Transverse colon (tissue), 4 donors: Measurements from ENCODE around the gene NEK3. TPM values are rescaled to one million over a fixed set of nuclear protein-coding genes. Genes with fewer than 3 reads are reported as not detected.
A peak's percentile ranks its signal among the peaks of the same experiment; 100 is the strongest.

Experiments
- DNase-seq: peaks from one replicate; pipeline ENCODE4 v3.0.0-alpha.2; 2019
- H3K27ac ChIP-seq, 4 donors: fragments of 200-600 bp; sonication (generic); 2 replicates each; pipeline ENCODE4 v1.5.1; 2016 to 2018; ENCODE audit warnings: inconsistent platforms in 4 of 4
- H3K27me3 ChIP-seq: fragments of 200-600 bp; sonication (generic); 2 replicates; pipeline ENCODE4 v1.5.1; 2017; ENCODE audit warnings: inconsistent platforms
- H3K36me3 ChIP-seq, 4 donors: fragments of 200-600 bp; sonication (generic); 2 replicates each; pipeline ENCODE4 v1.5.1; 2017 to 2019; ENCODE audit warnings: inconsistent platforms in 4 of 4
- H3K4me1 ChIP-seq, 4 donors: fragments of 200-600 bp; sonication (generic); 2 replicates each; pipeline ENCODE4 v1.5.1; 2017 to 2020; ENCODE audit warnings: inconsistent platforms in 4 of 4
- H3K4me3 ChIP-seq, 4 donors: fragments of 200-600 bp; sonication (generic); 1 replicate in 1 of 4; 2 replicates in 3 of 4; pipeline versions ENCODE4 v1.5.1 to v1.6.1; 2017 to 2019; ENCODE audit warnings: inconsistent platforms in 4 of 4
- H3K9me3 ChIP-seq, 2 donors: fragments of 200-600 bp; sonication (generic); 2 replicates each; pipeline ENCODE4 v1.5.1; 2017 to 2019; ENCODE audit warnings: inconsistent platforms in 2 of 2
- CTCF ChIP-seq, 5 experiments: fragments of 200-600 bp in 3 of 5; fragments of 450-650 bp in 2 of 5; sonication (generic) in 3 of 5; IDR thresholded peaks; 1 replicate in 2 of 5; 2 replicates in 3 of 5; pipeline ENCODE4 v1.5.1; 2016 to 2017; ENCODE audit warnings: antibody characterized with exemption in 5 of 5, inconsistent platforms in 3 of 5, mild to moderate bottlenecking in 2 of 5, moderate library complexity in 1 of 5
- EP300 ChIP-seq: sonication (generic); formaldehyde crosslinking; IDR thresholded peaks from one replicate; pipeline ENCODE4 v1.6.1; 2017; ENCODE audit warnings: antibody characterized with exemption, low read depth
- POLR2A ChIP-seq: fragments of 450-650 bp; IDR thresholded peaks from one replicate; pipeline ENCODE4 v1.6.1; 2016; ENCODE audit warnings: antibody characterized with exemption, mild to moderate bottlenecking, moderate library complexity
- POLR2AphosphoS5 ChIP-seq, 3 donors: sonication (generic); formaldehyde crosslinking; IDR thresholded peaks; one replicate each; pipeline ENCODE4 v1.6.1; 2016; ENCODE audit warnings: antibody characterized with exemption in 3 of 3
- WGBS, 2 donors: methylation state at CpG; one replicate each; pipeline ENCODE4 v1.1.5; 2018; ENCODE audit warnings: low coverage in 1 of 2; 5-methylcytosine and 5-hydroxymethylcytosine counted together
- in situ Hi-C, 4 donors: fragments of 200-750 bp; cut with MboI; loops; one replicate each; pipeline versions ENCODE4 v1.15.0 to v1.15.1; 2017; ENCODE audit warnings: low sequenced_read_pairs in 3 of 4, low pct_ligation_motif_present in 1 of 4, low pct_unique_long_range_greater_than_20kb in 1 of 4
- intact Hi-C: fragments of 100-400 bp; cut with DNase I; formaldehyde crosslinking; loops from one replicate; pipeline ENCODE4 v1.15.1; 2023; ENCODE audit warnings: low total_unique reads
- total RNA-seq, 4 donors: library from RNA; depleted of rRNA; stranded (reverse); fragments of >200 nt; gene quantifications; one replicate each; pipeline ENCODE4 v1.1.0, GENCODE V29; 2016

The NEK3 gene
- total RNA-seq, 4 donors from 2014 or later: 20.9 to 52.1 (median 25.7) TPM

- no peaks in the 10 kb centered on the region for H3K27me3 ChIP-seq
- H3K27ac ChIP-seq: peak within 1 kb of the TSS; percentile 31 to 65 (median 44)
- peaks cover 0 to 20% (median 9%) of the 10 kb centered on the region in 4 donors for H3K4me1 ChIP-seq
- peak; percentile 72 for DNase-seq
- in situ Hi-C loops: loop anchor here in 3 of 4 donors (10.0 to 25.0 kb wide), 4 partner anchors 124 to 692 kb away; partner anchors contain the start of gene DHRS12 (in 1 of the 3)
- 18 to 100% methylated on average over 2 to 56 of the region's 71 CpGs for WGBS, 2 donors
- H3K36me3 ChIP-seq: peaks cover 0 to 21% (median 6%) of the 10 kb centered on the region in 4 donors
- intact Hi-C loops: loop anchor here (10.0 kb wide), 1 partner anchor 124 kb away; no protein-coding TSS in a partner anchor
- TF ChIP-seq POLR2A: no peak
- peak; percentile 71 to 82 (median 80) for TF ChIP-seq CTCF (IDR thresholded peaks at IDR 0.05)
- H3K9me3 ChIP-seq: no peaks in the 10 kb centered on the region
- H3K4me3 ChIP-seq: peak within 1 kb of the TSS; percentile 48 to 91 (median 57)
These were observed 30.4 kb downstream of the NEK3 start, which contains the start of gene NEK5 for GRCh38 chr13:52128714-52129700. NEK5 (minus strand) TSS chr13:52129073; CDS start chr13:52127482, 1,591 bp downstream.

- WGBS, 2 donors: 1% methylated on average over 23 to 33 of the region's 33 CpGs
- DNase-seq: peak; percentile 71
- peaks cover 0 to 20% (median 9%) of the 10 kb centered on the region in 4 donors for H3K4me1 ChIP-seq
- H3K27me3 ChIP-seq: no peaks in the 10 kb centered on the region
- in situ Hi-C loops: loop anchor here in 3 of 4 donors (10.0 to 25.0 kb wide), 4 partner anchors 123 to 691 kb away; partner anchors contain the start of gene DHRS12 (in 1 of the 3)
- no peaks in the 10 kb centered on the region for H3K9me3 ChIP-seq
- peak overlapping the region; percentile 48 to 91 (median 57) for H3K4me3 ChIP-seq
- peaks cover 0 to 14% (median 2%) of the 10 kb centered on the region in 4 donors for H3K36me3 ChIP-seq
- intact Hi-C loops: loop anchor here (10.0 kb wide), 1 partner anchor 123 kb away; no protein-coding TSS in a partner anchor
- H3K27ac ChIP-seq: peak overlapping the region; percentile 31 to 65 (median 44)
- TF ChIP-seq POLR2AphosphoS5 (IDR thresholded peaks at IDR 0.05): no peak
- peak; percentile 78 to 89 (median 83) for TF ChIP-seq CTCF (IDR thresholded peaks at IDR 0.05)
These were observed 31.4 kb downstream of the NEK3 start for GRCh38 chr13:52127783-52128702.

- H3K9me3 ChIP-seq: no peaks in the 10 kb centered on the region
- peak overlapping the region in 1 of 4 donors; percentile 64 for H3K4me3 ChIP-seq
- no peaks in the 10 kb centered on the region for H3K27me3 ChIP-seq
- peaks cover 0 to 7% (median 0%) of the 10 kb centered on the region in 4 donors for H3K36me3 ChIP-seq
- in situ Hi-C loops (loop anchor here in 3 of 4 donors (10.0 to 25.0 kb wide), 4 partner anchors 123 to 690 kb away; partner anchors contain the start of gene DHRS12 (in 1 of the 3)), intact Hi-C loops (loop anchor here (10.0 kb wide), 1 partner anchor 123 kb away; no protein-coding TSS in a partner anchor)
- H3K4me1 ChIP-seq: peaks cover 0 to 20% (median 9%) of the 10 kb centered on the region in 4 donors
- peak overlapping the region in 3 of 4 donors; percentile 32 to 65 (median 56) for H3K27ac ChIP-seq
- TF ChIP-seq EP300: no peak
- no peak for TF ChIP-seq POLR2AphosphoS5 (IDR thresholded peaks at IDR 0.05)
- no peak for TF ChIP-seq POLR2A
- TF ChIP-seq CTCF (IDR thresholded peaks at IDR 0.05): no peak
- DNase-seq: no peak
- WGBS, 2 donors: 37 to 58% methylated on average over 6 of the region's 6 CpGs
These were observed 32.0 kb downstream of the NEK3 start for GRCh38 chr13:52127378-52127777.
